ENCODE measurements around the gene WNT3. TPM values are rescaled to one million over a fixed set of nuclear protein-coding genes. Genes with fewer than 3 reads are reported as not detected.

The WNT3 gene
- total RNA-seq, 4 donors from 2014 or later = 0.49 to 3.5 (median 2.2) TPM

GRCh38 chr17:46862949-46863348, 44.5 kb upstream of the WNT3 start:
- intact Hi-C loops (cut with DNase I) = no loop called here
- no peak for TF ChIP-seq CTCF (IDR thresholded peaks at IDR 0.05)
- no peak for TF ChIP-seq POLR2A (IDR thresholded peaks at IDR 0.05)
- Histone ChIP-seq H3K9me3 (no peaks in the 10 kb centered on the region), H3K4me1 (no peaks in the 10 kb centered on the region), H3K36me3 (no peaks in the 10 kb centered on the region), H3K27me3 (peaks cover 0 to 38% (median 0%) of the 10 kb centered on the region in 4 donors), H3K27ac (no peak overlapping the region), H3K4me3 (no peak overlapping the region)
- 33% methylated on average over 5 of the region's 13 CpGs; no CpG with 5 or more reads in 1 of the 2 donors for WGBS, 2 donors
- no peak for DNase-seq

- TF ChIP-seq POLR2A (IDR thresholded peaks at IDR 0.05) (no peak), CTCF (IDR thresholded peaks at IDR 0.05) (no peak)
- Histone ChIP-seq H3K27me3 (peaks cover 0 to 44% (median 0%) of the 10 kb centered on the region in 4 donors), H3K4me1 (no peaks in the 10 kb centered on the region), H3K4me3 (no peak overlapping the region), H3K27ac (no peak overlapping the region), H3K36me3 (no peaks in the 10 kb centered on the region), H3K9me3 (no peaks in the 10 kb centered on the region)
- intact Hi-C loops (cut with DNase I) = no loop called here
- no peak for DNase-seq
- WGBS, 2 donors = 78 to 86% methylated on average over 5 of the region's 5 CpGs
Observed at GRCh38 chr17:46859996-46860395, 41.5 kb upstream of the WNT3 start.

GRCh38 chr17:46857600-46857999, 39.1 kb upstream of the WNT3 start:
- intact Hi-C loops (cut with DNase I) = no loop called here
- no peak overlapping the region for H3K4me3 ChIP-seq
- peaks cover 0 to 46% (median 2%) of the 10 kb centered on the region in 4 donors for H3K27me3 ChIP-seq
- H3K9me3 ChIP-seq = no peaks in the 10 kb centered on the region
- H3K36me3 ChIP-seq = no peaks in the 10 kb centered on the region
- no peak overlapping the region for H3K27ac ChIP-seq
- H3K4me1 ChIP-seq = peaks cover 0 to 1% (median 0%) of the 10 kb centered on the region in 3 donors
- no peak for TF ChIP-seq POLR2A (IDR thresholded peaks at IDR 0.05)
- TF ChIP-seq CTCF (IDR thresholded peaks at IDR 0.05) = no peak
- 87 to 95% methylated on average over 1 of the region's 1 CpG for WGBS, 2 donors
- no peak for DNase-seq

- no peak overlapping the region for H3K4me3 ChIP-seq
- intact Hi-C loops (cut with DNase I) = no loop called here
- H3K4me1 ChIP-seq = peaks cover 6 to 21% (median 12%) of the 10 kb centered on the region in 3 donors
- H3K27me3 ChIP-seq = peaks cover 0 to 64% (median 10%) of the 10 kb centered on the region in 4 donors
- 52 to 83% methylated on average over 2 of the region's 4 CpGs for WGBS, 2 donors
- TF ChIP-seq CTCF (IDR thresholded peaks at IDR 0.05) (no peak), POLR2A (IDR thresholded peaks at IDR 0.05) (no peak)
- H3K9me3 ChIP-seq = no peaks in the 10 kb centered on the region
- H3K36me3 ChIP-seq = no peaks in the 10 kb centered on the region
- H3K27ac ChIP-seq = no peak overlapping the region
- DNase-seq = no peak
Observed at GRCh38 chr17:46854948-46855347, 36.5 kb upstream of the WNT3 start.

GRCh38 chr17:46854515-46854914, 36.0 kb upstream of the WNT3 start:
- TF ChIP-seq POLR2A (IDR thresholded peaks at IDR 0.05) (no peak), CTCF (IDR thresholded peaks at IDR 0.05) (no peak)
- Histone ChIP-seq H3K4me1 (peaks cover 6 to 21% (median 12%) of the 10 kb centered on the region in 3 donors), H3K27me3 (peaks cover 0 to 68% (median 10%) of the 10 kb centered on the region in 4 donors), H3K27ac (no peak overlapping the region), H3K9me3 (no peaks in the 10 kb centered on the region), H3K4me3 (no peak overlapping the region), H3K36me3 (no peaks in the 10 kb centered on the region)
- intact Hi-C loops (cut with DNase I) = no loop called here
- no peak for DNase-seq
- 95 to 97% methylated on average over 3 of the region's 3 CpGs for WGBS, 2 donors

Measured in esophagus squamous epithelium (tissue), 5 donors.